Activated T-cell treated with anti-CD3 and anti-CD28 coated beads, Interleukin-2, amount 50 U/mL, for 4 hours (primary cell): Measurements from ENCODE around the gene GALNT10. TPM values are rescaled to one million over a fixed set of nuclear protein-coding genes. Genes with fewer than 3 reads are reported as not detected.

Experiments used
- ATAC-seq, 2 donors: fragments of 200-7000 bp; cut with Tn5 transposase; one replicate each; pipeline ENCODE4 v1.10.0; 2021
- DNase-seq: peaks from one replicate; pipeline ENCODE4 v3.0.0-alpha.2; 2020
- H3K27me3 Mint-ChIP-seq: one replicate; pipeline ENCODE4 v1.8.0; 2021; ENCODE audit warnings: low read depth, mixed read lengths
- H3K36me3 Mint-ChIP-seq: one replicate; pipeline ENCODE4 v1.8.0; 2022; ENCODE audit warnings: mixed read lengths; ENCODE audit not compliant: insufficient read depth
- H3K4me1 Mint-ChIP-seq: one replicate; pipeline ENCODE4 v1.8.0; 2021; ENCODE audit warnings: low read depth, mixed read lengths
- H3K4me3 Mint-ChIP-seq: one replicate; pipeline ENCODE4 v1.8.0; 2021; ENCODE audit warnings: mild to moderate bottlenecking, moderate library complexity, mixed read lengths
- H3K9me3 Mint-ChIP-seq: one replicate; pipeline ENCODE4 v1.8.0; 2021; ENCODE audit warnings: mixed read lengths
- total RNA-seq, 3 donors: library from RNA; stranded (reverse); gene quantifications; one replicate each; pipeline ENCODE4 v1.2.1, GENCODE V29; 2021

The GALNT10 gene
- total RNA-seq, 3 donors from 2014 or later = 26.8 to 34.8 (median 34.6) TPM

- Mint-ChIP-seq H3K4me3 (no peak overlapping the region), H3K4me1 (peaks cover 69% of the 10 kb centered on the region)
- ATAC-seq = no peak
Observed at GRCh38 chr5:154194345-154195329, 4.1 kb downstream of the GALNT10 start.

GRCh38 chr5:154196281-154196680, 5.7 kb downstream of the GALNT10 start:
- Mint-ChIP-seq H3K9me3 (no peaks in the 10 kb centered on the region), H3K4me1 (peaks cover 71% of the 10 kb centered on the region), H3K36me3 (peaks cover 34% of the 10 kb centered on the region), H3K27me3 (no peaks in the 10 kb centered on the region), H3K4me3 (no peak overlapping the region)
- DNase-seq (no peak), ATAC-seq (no peak)

More at GRCh38 chr5:154194345-154195329, 4.1 kb downstream of the GALNT10 start:
- Mint-ChIP-seq H3K36me3 (peaks cover 34% of the 10 kb centered on the region), H3K27me3 (no peaks in the 10 kb centered on the region), H3K9me3 (no peaks in the 10 kb centered on the region)
- no peak for DNase-seq

GRCh38 chr5:154196955-154197652, 6.6 kb downstream of the GALNT10 start:
- no peak for DNase-seq
- Mint-ChIP-seq H3K4me1 (peaks cover 73% of the 10 kb centered on the region), H3K9me3 (no peaks in the 10 kb centered on the region), H3K27me3 (no peaks in the 10 kb centered on the region), H3K36me3 (peaks cover 34% of the 10 kb centered on the region), H3K4me3 (peak overlapping the region; percentile 4)
- no peak for ATAC-seq

- H3K4me3 Mint-ChIP-seq = peak overlapping the region; percentile 10
- peaks cover 73% of the 10 kb centered on the region for H3K4me1 Mint-ChIP-seq
- ATAC-seq = peak; percentile 84 to 88
- no peaks in the 10 kb centered on the region for H3K27me3 Mint-ChIP-seq
- peaks cover 31% of the 10 kb centered on the region for H3K36me3 Mint-ChIP-seq
- H3K9me3 Mint-ChIP-seq = no peaks in the 10 kb centered on the region
- DNase-seq = peak; percentile 51
Observed at GRCh38 chr5:154197801-154198491, 7.4 kb downstream of the GALNT10 start.

DNA sequence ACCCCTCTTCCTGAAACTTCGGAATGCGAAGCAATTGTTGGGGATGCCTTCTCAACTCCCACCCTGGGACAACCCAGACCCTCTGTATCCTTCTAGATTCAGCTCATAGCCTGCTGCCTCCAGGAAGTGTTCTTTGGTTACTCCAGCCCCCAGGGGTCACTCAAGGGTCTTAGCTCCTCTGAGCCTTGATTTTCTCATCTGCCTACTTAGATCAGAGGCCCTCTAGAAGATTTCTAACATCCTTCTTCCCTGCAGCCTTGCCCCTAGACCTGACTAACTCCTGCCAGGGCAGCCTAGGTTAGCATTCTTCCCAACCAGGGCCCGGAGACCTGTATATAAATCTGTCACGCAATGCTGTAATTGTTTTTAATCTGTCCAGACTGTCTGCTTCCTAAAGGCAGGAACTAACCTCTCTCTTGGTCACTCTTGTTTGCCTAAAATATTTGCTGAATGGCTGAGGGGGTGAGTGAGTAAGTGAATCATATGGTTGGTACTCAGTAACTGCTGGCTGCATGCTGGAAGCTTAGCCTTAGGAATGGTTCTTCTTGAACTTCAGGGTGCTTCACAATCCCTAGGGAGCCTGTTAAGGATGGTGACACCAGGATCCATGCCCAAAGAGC, 8.2 kb downstream of the GALNT10 start:
- DNase-seq (no peak), ATAC-seq (no peak)
- Mint-ChIP-seq H3K4me3 (no peak overlapping the region), H3K36me3 (peaks cover 34% of the 10 kb centered on the region), H3K4me1 (peaks cover 73% of the 10 kb centered on the region), H3K9me3 (no peaks in the 10 kb centered on the region), H3K27me3 (no peaks in the 10 kb centered on the region)

DNA sequence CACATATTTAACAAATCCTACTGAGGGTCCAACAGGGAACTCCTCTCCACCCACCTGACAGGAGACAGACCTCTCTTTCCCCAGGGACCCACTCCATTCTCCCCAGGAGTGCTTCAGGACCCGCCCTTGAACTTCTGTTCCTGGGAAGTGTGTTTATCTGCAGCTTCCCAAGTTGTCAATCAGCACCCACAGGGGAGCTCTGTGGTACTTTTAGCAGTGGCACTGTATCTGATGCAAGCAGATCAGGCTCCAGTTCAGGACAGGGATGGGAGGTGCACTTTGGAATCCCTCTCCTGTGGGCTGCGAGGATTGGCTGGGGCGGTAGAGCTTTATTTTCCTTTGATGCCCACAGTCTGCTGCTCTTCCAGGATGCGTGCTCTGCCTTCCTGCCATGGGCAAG, 8.7 kb downstream of the GALNT10 start:
- Mint-ChIP-seq H3K9me3 (no peaks in the 10 kb centered on the region), H3K27me3 (no peaks in the 10 kb centered on the region), H3K4me1 (peaks cover 77% of the 10 kb centered on the region), H3K36me3 (peaks cover 37% of the 10 kb centered on the region), H3K4me3 (no peak overlapping the region)
- ATAC-seq (no peak), DNase-seq (no peak)

DNA sequence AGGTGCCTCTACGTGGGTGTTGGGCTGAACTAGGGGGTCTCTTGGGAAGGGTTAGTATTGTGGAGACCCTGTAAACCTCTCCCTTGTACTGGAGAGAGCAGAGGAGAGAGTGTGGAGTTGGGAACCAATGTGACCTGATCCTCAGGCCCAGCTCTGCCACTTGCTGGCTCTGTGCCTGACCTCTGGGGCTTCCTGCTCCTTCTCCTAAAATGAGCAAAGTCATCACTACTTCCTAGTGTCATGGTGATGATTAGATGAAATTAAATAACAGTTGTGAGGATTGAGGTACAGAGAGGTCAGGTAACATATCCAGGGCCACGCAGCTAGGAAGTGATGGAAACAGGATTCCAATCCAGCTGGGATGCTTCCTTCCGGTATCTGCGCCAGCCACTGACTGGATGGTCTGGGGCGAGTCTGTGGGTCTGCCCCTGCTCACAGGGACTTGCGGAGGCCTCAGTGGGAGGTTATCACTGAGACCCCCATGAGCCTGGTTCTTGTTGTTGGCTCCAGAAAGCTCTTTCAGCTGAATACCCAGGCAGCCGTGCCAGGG, 9.2 kb downstream of the GALNT10 start:
- ATAC-seq = no peak
- H3K4me1 Mint-ChIP-seq = peaks cover 79% of the 10 kb centered on the region
- H3K9me3 Mint-ChIP-seq = no peaks in the 10 kb centered on the region
- peaks cover 42% of the 10 kb centered on the region for H3K36me3 Mint-ChIP-seq
- H3K4me3 Mint-ChIP-seq = no peak overlapping the region
- DNase-seq = no peak
- no peaks in the 10 kb centered on the region for H3K27me3 Mint-ChIP-seq

GRCh38 chr5:154200221-154200620, 9.7 kb downstream of the GALNT10 start:
- peaks cover 79% of the 10 kb centered on the region for H3K4me1 Mint-ChIP-seq
- DNase-seq (no peak), ATAC-seq (no peak)
- no peak overlapping the region for H3K4me3 Mint-ChIP-seq
- no peaks in the 10 kb centered on the region for H3K27me3 Mint-ChIP-seq
- H3K9me3 Mint-ChIP-seq = no peaks in the 10 kb centered on the region
- H3K36me3 Mint-ChIP-seq = peaks cover 41% of the 10 kb centered on the region

DNA sequence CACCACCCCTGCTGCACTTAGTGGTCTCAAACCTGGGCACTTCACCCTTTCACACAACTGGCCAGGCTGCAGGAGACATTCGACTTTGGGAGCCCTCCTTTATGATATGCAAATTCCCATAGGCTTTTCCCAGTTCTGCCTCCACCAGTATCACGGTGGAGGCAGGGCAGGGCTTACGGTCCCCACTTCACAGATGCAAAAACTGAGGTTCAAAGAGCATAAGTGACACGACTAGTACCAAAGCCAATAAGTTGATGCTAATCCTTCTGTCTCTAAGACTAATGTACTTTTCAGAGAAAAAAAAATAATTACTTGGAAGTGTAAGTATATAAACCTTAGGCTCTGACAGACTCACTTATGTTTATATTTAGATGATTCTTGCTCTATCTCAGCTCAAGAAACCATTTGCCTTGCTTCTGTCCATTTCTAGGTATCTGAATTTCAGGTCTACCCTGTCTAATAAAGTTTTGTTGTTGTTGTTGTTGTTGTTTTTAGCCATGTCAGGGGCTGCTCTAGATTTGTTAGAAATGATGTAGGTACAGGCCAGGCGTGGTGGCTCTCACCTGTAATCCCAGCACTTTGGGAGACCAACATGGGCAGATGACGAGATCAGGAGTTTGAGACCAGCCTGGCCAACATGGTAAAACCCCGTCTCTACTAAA, 10.7 kb downstream of the GALNT10 start:
- DNase-seq = no peak
- H3K4me3 Mint-ChIP-seq = no peak overlapping the region
- H3K9me3 Mint-ChIP-seq = no peaks in the 10 kb centered on the region
- ATAC-seq = no peak
- peaks cover 73% of the 10 kb centered on the region for H3K4me1 Mint-ChIP-seq
- peaks cover 39% of the 10 kb centered on the region for H3K36me3 Mint-ChIP-seq
- no peaks in the 10 kb centered on the region for H3K27me3 Mint-ChIP-seq

GRCh38 chr5:154202379-154203260, 12.1 kb downstream of the GALNT10 start:
- H3K4me3 Mint-ChIP-seq = peak overlapping the region; percentile 63
- peaks cover 38% of the 10 kb centered on the region for H3K36me3 Mint-ChIP-seq
- DNase-seq = peak; percentile 40
- H3K9me3 Mint-ChIP-seq = no peaks in the 10 kb centered on the region
- peaks cover 62% of the 10 kb centered on the region for H3K4me1 Mint-ChIP-seq
- ATAC-seq = peak; percentile 85 to 89
- H3K27me3 Mint-ChIP-seq = no peaks in the 10 kb centered on the region

GRCh38 chr5:154203798-154204578, 13.5 kb downstream of the GALNT10 start:
- H3K4me1 Mint-ChIP-seq = peaks cover 49% of the 10 kb centered on the region
- no peak for DNase-seq
- no peaks in the 10 kb centered on the region for H3K9me3 Mint-ChIP-seq
- no peak overlapping the region for H3K4me3 Mint-ChIP-seq
- peaks cover 36% of the 10 kb centered on the region for H3K36me3 Mint-ChIP-seq
- no peaks in the 10 kb centered on the region for H3K27me3 Mint-ChIP-seq
- no peak for ATAC-seq
